Measurements from ENCODE around the gene AGRN. TPM values are rescaled to one million over a fixed set of nuclear protein-coding genes. Genes with fewer than 3 reads are reported as not detected.

AGRN gene
- total RNA-seq, 1 experiment from 2014 or later = 175 TPM

DNA sequence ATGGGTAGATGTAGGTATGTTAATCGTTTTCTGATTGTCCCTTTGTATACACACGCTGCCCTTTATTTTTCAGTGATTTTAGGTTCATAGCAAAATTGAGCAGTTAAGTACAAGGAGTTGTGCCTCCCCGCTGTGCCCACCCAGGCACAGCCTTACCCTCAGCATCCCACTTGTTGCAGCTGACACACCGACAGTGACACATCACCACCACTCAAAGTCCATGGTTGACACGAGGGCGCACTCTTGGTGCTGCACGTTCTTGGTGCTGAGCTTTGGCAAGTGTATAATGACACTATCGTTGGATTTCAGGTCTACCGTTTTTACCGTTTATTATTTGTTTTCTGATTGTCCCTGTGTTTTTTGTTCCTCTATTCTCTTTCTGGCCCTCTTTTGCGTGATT, 80.4 kb downstream of the AGRN start:
- H3T11ph ChIP-seq (ENCODE audit: low read length) = no peak overlapping the region
- H3K4me2 ChIP-seq (ENCODE audit: insufficient read depth, insufficient read length, low read length) = no peak overlapping the region
- no peaks in the 10 kb centered on the region for H3K27me3 ChIP-seq (ENCODE audit: insufficient read depth, low read length)
- no peak overlapping the region for H2AK5ac ChIP-seq (ENCODE audit: insufficient read length, low read length)
- no peaks in the 10 kb centered on the region for H3K9me3 ChIP-seq (ENCODE audit: control insufficient read depth, low read depth, low read length)
- no peak overlapping the region for H3K9ac ChIP-seq (ENCODE audit: extremely low read depth, insufficient read length, low read length)
- H3K18ac ChIP-seq (ENCODE audit: insufficient read length, low read depth, low read length) = no peak overlapping the region
- no peak overlapping the region for H4K91ac ChIP-seq (ENCODE audit: insufficient read length, low read depth, low read length)
- H2BK12ac ChIP-seq (ENCODE audit: insufficient read length, low read depth, low read length) = no peak overlapping the region
- H3K14ac ChIP-seq (ENCODE audit: insufficient read depth, low read length) = no peak overlapping the region
- H3K27ac ChIP-seq (ENCODE audit: insufficient read length, low read depth, low read length) = no peak overlapping the region
- no peak overlapping the region for H2BK20ac ChIP-seq (ENCODE audit: low read depth, low read length, poor library complexity, severe bottlenecking)
- peaks cover 27 to 41% of the 10 kb centered on the region in 2 experiments for H3K9me3 Mint-ChIP-seq
- no peaks in the 10 kb centered on the region for H3K79me1 ChIP-seq (ENCODE audit: insufficient read depth, low read depth, low read length, poor library complexity, severe bottlenecking)
- no peak for DNase-seq
- H2BK15ac ChIP-seq (ENCODE audit: low read depth, low read length) = no peak overlapping the region
- H3K56ac ChIP-seq (ENCODE audit: insufficient read length, low read depth, low read length) = no peak overlapping the region
- WGBS (ENCODE audit: extremely low coverage, insufficient read length, low lambda C conversion rate) = no CpG with 5 or more reads among the region's 11 CpGs
- H3K36me3 Mint-ChIP-seq (ENCODE audit: insufficient read depth in 1 of 3, low read depth in 3 of 3) = peaks cover 7 to 27% (median 12%) of the 10 kb centered on the region in 3 experiments
- no peaks in the 10 kb centered on the region for H3K4me1 ChIP-seq (ENCODE audit: insufficient read depth, low read length)
- no peak overlapping the region for H4K5ac ChIP-seq (ENCODE audit: insufficient read length, low read depth, low read length)
- H4K20me1 ChIP-seq (ENCODE audit: control insufficient read depth, insufficient read depth, insufficient read length) = no peaks in the 10 kb centered on the region
- no peak overlapping the region for H3K23ac ChIP-seq (ENCODE audit: insufficient read length, low read depth, low read length)
- TF ChIP-seq, protein P1, sequence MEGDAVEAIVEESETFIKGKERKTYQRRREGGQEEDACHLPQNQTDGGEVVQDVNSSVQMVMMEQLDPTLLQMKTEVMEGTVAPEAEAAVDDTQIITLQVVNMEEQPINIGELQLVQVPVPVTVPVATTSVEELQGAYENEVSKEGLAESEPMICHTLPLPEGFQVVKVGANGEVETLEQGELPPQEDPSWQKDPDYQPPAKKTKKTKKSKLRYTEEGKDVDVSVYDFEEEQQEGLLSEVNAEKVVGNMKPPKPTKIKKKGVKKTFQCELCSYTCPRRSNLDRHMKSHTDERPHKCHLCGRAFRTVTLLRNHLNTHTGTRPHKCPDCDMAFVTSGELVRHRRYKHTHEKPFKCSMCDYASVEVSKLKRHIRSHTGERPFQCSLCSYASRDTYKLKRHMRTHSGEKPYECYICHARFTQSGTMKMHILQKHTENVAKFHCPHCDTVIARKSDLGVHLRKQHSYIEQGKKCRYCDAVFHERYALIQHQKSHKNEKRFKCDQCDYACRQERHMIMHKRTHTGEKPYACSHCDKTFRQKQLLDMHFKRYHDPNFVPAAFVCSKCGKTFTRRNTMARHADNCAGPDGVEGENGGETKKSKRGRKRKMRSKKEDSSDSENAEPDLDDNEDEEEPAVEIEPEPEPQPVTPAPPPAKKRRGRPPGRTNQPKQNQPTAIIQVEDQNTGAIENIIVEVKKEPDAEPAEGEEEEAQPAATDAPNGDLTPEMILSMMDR (conservative IDR thresholded peaks at IDR 0.05) = no peak
- no peaks in the 10 kb centered on the region for H3K23me2 ChIP-seq (ENCODE audit: insufficient read length, low read depth, low read length, poor library complexity, severe bottlenecking)
- H3K4me1 Mint-ChIP-seq = no peaks in the 10 kb centered on the region
- H3K4ac ChIP-seq (ENCODE audit: low read depth, low read length) = no peak overlapping the region
- H3K4me3 Mint-ChIP-seq = no peak overlapping the region
- no peak overlapping the region for H2BK120ac ChIP-seq (ENCODE audit: low read depth, low read length, poor library complexity, severe bottlenecking)
- no peak overlapping the region for H2BK5ac ChIP-seq (ENCODE audit: insufficient read length, low read length)
- H4K8ac ChIP-seq (replicated peaks; ENCODE audit: insufficient read length, low read depth, low read length) = no peak overlapping the region
- no peak overlapping the region for H2AFZ ChIP-seq (ENCODE audit: low read length)
- H3K79me2 ChIP-seq (ENCODE audit: insufficient read depth, low read length) = no peaks in the 10 kb centered on the region
- H3K27ac Mint-ChIP-seq = no peak overlapping the region
- H3K27me3 Mint-ChIP-seq (ENCODE audit: low read depth) = peaks cover 29% of the 10 kb centered on the region

All from H9 (cell line).